ENCODE measurements around the gene PTS. TPM values are rescaled to one million over a fixed set of nuclear protein-coding genes. Genes with fewer than 3 reads are reported as not detected.
"Not testable (repeated sequence)": the region's sequence is repeated elsewhere in the genome, so short reads cannot be mapped to it uniquely, and the experiment has no call there.

PTS gene
- total and polyA plus RNA-seq, 3 donors from 2014 or later: 28.0 to 33.9 (median 30.1) TPM

- Histone ChIP-seq H3K27ac (no peak overlapping the region), H3K36me3 (ENCODE audit: low read depth, missing control alignments) (no peaks in the 10 kb centered on the region), H3K4me3 (no peak overlapping the region), H3K27me3 (no peaks in the 10 kb centered on the region), H3K9me3 (no peaks in the 10 kb centered on the region), H3K4me1 (no peaks in the 10 kb centered on the region)
- intact Hi-C loops (cut with DNase I; ENCODE audit: low total_unique reads): no loop called here
- DNase-seq: no peak
- WGBS, 2 donors: 60 to 61% methylated on average over 2 of the region's 2 CpGs
- TF ChIP-seq POLR2A (IDR thresholded peaks at IDR 0.05) (no peak), CTCF (IDR thresholded peaks at IDR 0.05) (no peak)
Measured at GRCh38 chr11:112195951-112196351, 30.3 kb upstream of the PTS start.

- Histone ChIP-seq H3K36me3 (ENCODE audit: low read depth, missing control alignments) (no peaks in the 10 kb centered on the region), H3K27me3 (no peaks in the 10 kb centered on the region), H3K4me1 (no peaks in the 10 kb centered on the region), H3K4me3 (no peak overlapping the region), H3K9me3 (no peaks in the 10 kb centered on the region), H3K27ac (no peak overlapping the region)
- intact Hi-C loops (cut with DNase I; ENCODE audit: low total_unique reads): no loop called here
- TF ChIP-seq POLR2A (IDR thresholded peaks at IDR 0.05) (no peak), CTCF (IDR thresholded peaks at IDR 0.05) (no peak)
- 81 to 85% methylated on average over 2 of the region's 2 CpGs for WGBS, 2 donors
- DNase-seq: no peak
Measured at GRCh38 chr11:112196519-112197087, 29.6 kb upstream of the PTS start.

GRCh38 chr11:112199101-112199500 lies 27.1 kb upstream of the PTS start:
- H3K4me1 ChIP-seq; H3K4me3 ChIP-seq; DNase-seq; H3K27ac ChIP-seq; H3K9me3 ChIP-seq; intact Hi-C loops (cut with DNase I; ENCODE audit: low total_unique reads); H3K27me3 ChIP-seq; H3K36me3 ChIP-seq (ENCODE audit: low read depth, missing control alignments): not testable (repeated sequence)
- 82 to 87% methylated on average over 4 of the region's 4 CpGs for WGBS, 2 donors

GRCh38 chr11:112200252-112200651 lies 26.0 kb upstream of the PTS start:
- TF ChIP-seq CTCF (IDR thresholded peaks at IDR 0.05) (no peak), POLR2A (IDR thresholded peaks at IDR 0.05) (no peak)
- Histone ChIP-seq H3K27me3 (no peaks in the 10 kb centered on the region), H3K4me1 (no peaks in the 10 kb centered on the region), H3K9me3 (no peaks in the 10 kb centered on the region), H3K27ac (no peak overlapping the region), H3K4me3 (no peak overlapping the region), H3K36me3 (ENCODE audit: low read depth, missing control alignments) (no peaks in the 10 kb centered on the region)
- DNase-seq: no peak
- WGBS, 2 donors: 44 to 48% methylated on average over 2 of the region's 2 CpGs
- intact Hi-C loops (cut with DNase I; ENCODE audit: low total_unique reads): no loop called here

- TF ChIP-seq CTCF (IDR thresholded peaks at IDR 0.05) (no peak), POLR2A (IDR thresholded peaks at IDR 0.05) (no peak)
Measured at GRCh38 chr11:112206071-112206470, 20.2 kb upstream of the PTS start.

More at GRCh38 chr11:112206071-112206470, 20.2 kb upstream of the PTS start:
- Histone ChIP-seq H3K36me3 (ENCODE audit: low read depth, missing control alignments) (no peaks in the 10 kb centered on the region), H3K4me3 (no peak overlapping the region), H3K27ac (no peak overlapping the region), H3K4me1 (no peaks in the 10 kb centered on the region), H3K27me3 (no peaks in the 10 kb centered on the region), H3K9me3 (no peaks in the 10 kb centered on the region)
- DNase-seq: no peak
- 92 to 98% methylated on average over 13 to 23 of the region's 23 CpGs for WGBS, 2 donors
- intact Hi-C loops (cut with DNase I; ENCODE audit: low total_unique reads): no loop called here
